MM.1S (cell line): ENCODE results near the gene ITSN2.

Source experiments
- EZH2 ChIP-seq: fragments of 300-600 bp; sonication (generic); optimal IDR thresholded peaks from 2 replicates; pipeline ENCODE3; 2017; ENCODE audit warnings: low read depth, mild to moderate bottlenecking, antibody characterized with exemption, low read length, mixed read lengths
- TF ChIP-seq, protein P1 (sequence below): fragments of 300-600 bp; sonication (generic); IDR thresholded peaks from 2 replicates; pipeline ENCODE4 v1.5.1; 2016; ENCODE audit warnings: antibody characterized with exemption, low read length, mixed read lengths

DNA sequence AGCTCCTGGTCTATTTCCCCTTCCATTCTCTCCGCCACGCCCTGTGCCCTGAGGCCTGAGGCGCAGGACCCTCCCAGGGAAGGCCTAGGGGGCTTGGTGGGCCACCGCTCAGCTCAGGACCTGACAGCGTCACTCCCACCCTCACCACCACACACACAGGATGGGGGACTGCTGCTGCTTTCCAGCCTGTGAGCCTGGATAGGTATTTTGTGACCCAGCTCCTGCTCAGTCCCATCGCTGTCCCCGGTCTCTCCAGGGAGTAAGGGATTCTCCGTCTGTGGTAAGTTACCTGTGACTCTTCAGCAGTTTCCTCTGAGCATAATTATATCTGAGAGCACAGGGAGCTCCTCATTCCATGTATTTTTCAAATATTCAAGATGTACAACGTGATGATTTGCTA, 169.2 kb downstream of the ITSN2 start:
- TF ChIP-seq EZH2: no peak
- TF ChIP-seq, protein P1, sequence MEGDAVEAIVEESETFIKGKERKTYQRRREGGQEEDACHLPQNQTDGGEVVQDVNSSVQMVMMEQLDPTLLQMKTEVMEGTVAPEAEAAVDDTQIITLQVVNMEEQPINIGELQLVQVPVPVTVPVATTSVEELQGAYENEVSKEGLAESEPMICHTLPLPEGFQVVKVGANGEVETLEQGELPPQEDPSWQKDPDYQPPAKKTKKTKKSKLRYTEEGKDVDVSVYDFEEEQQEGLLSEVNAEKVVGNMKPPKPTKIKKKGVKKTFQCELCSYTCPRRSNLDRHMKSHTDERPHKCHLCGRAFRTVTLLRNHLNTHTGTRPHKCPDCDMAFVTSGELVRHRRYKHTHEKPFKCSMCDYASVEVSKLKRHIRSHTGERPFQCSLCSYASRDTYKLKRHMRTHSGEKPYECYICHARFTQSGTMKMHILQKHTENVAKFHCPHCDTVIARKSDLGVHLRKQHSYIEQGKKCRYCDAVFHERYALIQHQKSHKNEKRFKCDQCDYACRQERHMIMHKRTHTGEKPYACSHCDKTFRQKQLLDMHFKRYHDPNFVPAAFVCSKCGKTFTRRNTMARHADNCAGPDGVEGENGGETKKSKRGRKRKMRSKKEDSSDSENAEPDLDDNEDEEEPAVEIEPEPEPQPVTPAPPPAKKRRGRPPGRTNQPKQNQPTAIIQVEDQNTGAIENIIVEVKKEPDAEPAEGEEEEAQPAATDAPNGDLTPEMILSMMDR: no peak
